Fibroblast of the aortic adventitia (primary cell): Measurements from ENCODE around the gene NAPEPLD. TPM values are rescaled to one million over a fixed set of nuclear protein-coding genes. Genes with fewer than 3 reads are reported as not detected.

Source experiments
- DNase-seq: peaks from one replicate; pipeline ENCODE4 v3.0.0-alpha.2; 2010; ENCODE audit warnings: low read depth
- H3K4me3 ChIP-seq: 2 replicates; pipeline ENCODE4 v1.5.1; 2011; ENCODE audit warnings: low read depth, mild to moderate bottlenecking, control low read depth, low read length, moderate library complexity
- CTCF ChIP-seq: IDR thresholded peaks from 2 replicates; pipeline ENCODE4 v1.5.1; 2011; ENCODE audit warnings: mild to moderate bottlenecking, low read length, control low read depth, inconsistent platforms; ENCODE audit not compliant: insufficient read depth
- total RNA-seq: library from RNA; depleted of rRNA; stranded (reverse); fragments of >200 nt; gene quantifications from 2 replicates; pipeline ENCODE4 v1.2.3, GENCODE V29; 2012; ENCODE audit warnings: low replicate concordance

The NAPEPLD gene
- total RNA-seq, 1 donor = 39.3 TPM

GRCh38 chr7:103130901-103131624, 17.8 kb downstream of the NAPEPLD start:
- no peak overlapping the region for H3K4me3 ChIP-seq
- TF ChIP-seq CTCF = no peak
- DNase-seq = no peak

- TF ChIP-seq CTCF = no peak
- DNase-seq = no peak
- H3K4me3 ChIP-seq = no peak overlapping the region
Observed at GRCh38 chr7:103129702-103130549, 19.0 kb downstream of the NAPEPLD start.

GRCh38 chr7:103127006-103127405, 21.9 kb downstream of the NAPEPLD start:
- H3K4me3 ChIP-seq = no peak overlapping the region
- TF ChIP-seq CTCF = no peak
- DNase-seq = no peak

- DNase-seq = no peak
- TF ChIP-seq CTCF = no peak
Observed at GRCh38 chr7:103124429-103124979, 24.4 kb downstream of the NAPEPLD start.

GRCh38 chr7:103123529-103123928, 25.4 kb downstream of the NAPEPLD start:
- no peak for DNase-seq
- TF ChIP-seq CTCF = no peak
- H3K4me3 ChIP-seq = no peak overlapping the region

More at GRCh38 chr7:103124429-103124979, 24.4 kb downstream of the NAPEPLD start:
- H3K4me3 ChIP-seq = no peak overlapping the region

- TF ChIP-seq CTCF = no peak
Observed at GRCh38 chr7:103121641-103122040, 27.3 kb downstream of the NAPEPLD start.

More at GRCh38 chr7:103121641-103122040, 27.3 kb downstream of the NAPEPLD start:
- no peak for DNase-seq
- H3K4me3 ChIP-seq = no peak overlapping the region
